HG02798 (cell line): ENCODE measurements around the gene AMOT.

Experiments used
- ATAC-seq: cut with Tn5 transposase; IDR thresholded peaks from one replicate; pipeline ENCODE4 v1.9.1; 2021; ENCODE audit warnings: mild to moderate bottlenecking; ENCODE audit not compliant: unreplicated experiment, poor library complexity

Gene AMOT

DNA sequence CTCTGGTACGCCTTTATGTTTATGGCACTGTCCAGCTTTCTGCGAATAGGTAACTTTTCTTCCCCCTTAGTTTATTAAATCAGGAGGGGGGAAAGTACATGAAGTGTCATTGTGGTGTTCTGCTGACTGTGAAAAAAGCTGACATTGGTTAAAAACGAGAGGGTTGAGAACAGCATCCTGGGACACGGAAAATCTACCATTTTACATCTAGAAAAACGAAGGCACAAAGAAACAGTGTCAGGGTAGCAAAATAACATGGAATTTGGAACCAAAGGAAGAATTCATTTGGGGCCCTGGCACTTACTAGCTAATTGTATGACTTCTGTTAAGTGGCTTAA lies 1.2 kb upstream of the AMOT start:
- no peak for ATAC-seq

DNA sequence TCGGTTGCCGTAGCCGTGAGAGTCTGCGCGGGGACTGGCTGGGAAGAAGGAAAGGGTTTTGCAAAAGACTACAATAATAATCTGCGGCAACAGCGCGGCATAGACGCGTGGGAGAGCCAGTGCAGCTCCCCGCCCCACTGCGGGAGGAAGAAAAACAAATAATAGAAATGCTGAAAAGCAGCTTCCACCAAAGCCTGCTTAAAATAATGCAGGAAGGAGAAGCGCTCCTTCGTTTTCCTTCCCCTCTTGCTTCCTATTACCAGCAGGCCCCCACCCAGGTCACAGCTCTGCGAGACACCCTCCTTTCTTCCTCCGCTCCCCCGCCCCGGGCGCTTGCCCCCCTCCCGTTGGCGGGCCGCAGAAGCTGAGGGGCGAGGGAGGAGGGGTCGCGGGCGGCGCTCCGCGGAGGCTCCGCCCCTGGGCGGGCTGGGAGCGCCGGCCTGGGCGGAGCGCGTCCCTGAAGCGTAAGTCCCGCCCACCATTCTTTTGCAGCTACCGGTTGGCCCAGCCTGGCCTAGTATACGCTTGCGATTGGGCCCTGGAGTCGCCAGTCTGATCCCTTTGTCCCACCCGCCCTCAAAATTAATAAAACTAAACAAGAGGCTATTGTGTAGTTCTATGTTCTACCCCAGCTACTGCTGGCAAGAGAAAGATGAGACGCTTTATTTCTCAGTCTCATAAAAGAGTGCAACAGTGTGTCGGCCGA lies 636 bp upstream of the AMOT start:
- ATAC-seq = peak; percentile 99

- no peak for ATAC-seq
Observed at GRCh38 chrX:112839856-112840255, 775 bp downstream of the AMOT start.

GRCh38 chrX:112837531-112837930 lies 3.1 kb downstream of the AMOT start:
- no peak for ATAC-seq

GRCh38 chrX:112835019-112835418 lies 5.6 kb downstream of the AMOT start:
- no peak for ATAC-seq

GRCh38 chrX:112834031-112834845 lies 6.4 kb downstream of the AMOT start:
- no peak for ATAC-seq

- no peak for ATAC-seq
Observed at GRCh38 chrX:112832481-112833095, 8.0 kb downstream of the AMOT start.

DNA sequence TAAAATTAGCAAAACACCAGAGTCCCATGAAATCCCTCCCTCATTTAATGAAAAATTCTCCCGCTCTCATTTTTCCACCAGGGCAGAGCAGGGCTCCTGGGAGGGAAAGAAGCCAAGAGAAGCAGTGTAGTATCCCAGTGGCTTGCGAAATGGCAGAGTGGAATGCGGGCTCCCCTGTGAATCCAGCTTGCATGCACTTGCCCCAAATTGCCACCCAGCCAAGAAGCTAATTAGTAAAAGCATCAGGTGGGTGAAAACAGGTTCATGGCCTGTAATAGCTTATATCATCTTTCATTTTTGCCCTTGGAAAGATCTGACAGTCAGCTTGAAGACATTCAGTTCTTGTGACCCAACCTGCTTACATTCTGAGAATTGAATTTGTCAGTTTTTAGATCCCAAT lies 10.1 kb downstream of the AMOT start:
- ATAC-seq = no peak

DNA sequence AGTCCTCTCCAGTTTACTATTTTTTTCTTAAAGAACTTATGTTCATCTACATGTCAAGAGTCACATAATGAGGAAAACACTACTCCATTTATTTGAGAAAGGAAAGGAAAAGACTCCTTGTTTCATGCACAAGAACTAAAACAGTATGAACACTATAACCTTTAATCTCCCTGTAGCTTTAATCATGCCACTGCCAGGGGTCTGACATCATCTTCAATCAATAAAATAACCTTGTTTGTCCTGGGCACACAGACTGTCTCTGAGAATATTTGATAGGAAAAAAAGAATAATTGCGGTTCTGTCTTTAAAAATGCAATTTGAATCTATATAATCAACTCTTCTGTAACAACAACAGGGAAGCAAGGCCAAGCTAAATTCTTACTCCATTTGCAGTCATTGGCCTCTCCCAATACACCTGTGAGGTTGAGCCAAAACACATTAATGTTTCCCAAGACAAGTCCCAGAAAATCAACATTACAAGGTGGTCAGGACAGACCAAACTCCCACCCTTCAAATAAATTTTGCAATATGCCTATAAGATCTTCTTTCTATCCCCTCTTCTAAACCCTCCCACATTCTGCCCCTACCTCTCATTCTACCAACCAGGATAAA lies 13.2 kb downstream of the AMOT start:
- no peak for ATAC-seq

GRCh38 chrX:112826023-112826422 lies 14.6 kb downstream of the AMOT start:
- ATAC-seq = no peak

GRCh38 chrX:112822892-112823291 lies 17.7 kb downstream of the AMOT start:
- no peak for ATAC-seq

GRCh38 chrX:112820364-112821268 lies 20.0 kb downstream of the AMOT start:
- ATAC-seq = no peak

DNA sequence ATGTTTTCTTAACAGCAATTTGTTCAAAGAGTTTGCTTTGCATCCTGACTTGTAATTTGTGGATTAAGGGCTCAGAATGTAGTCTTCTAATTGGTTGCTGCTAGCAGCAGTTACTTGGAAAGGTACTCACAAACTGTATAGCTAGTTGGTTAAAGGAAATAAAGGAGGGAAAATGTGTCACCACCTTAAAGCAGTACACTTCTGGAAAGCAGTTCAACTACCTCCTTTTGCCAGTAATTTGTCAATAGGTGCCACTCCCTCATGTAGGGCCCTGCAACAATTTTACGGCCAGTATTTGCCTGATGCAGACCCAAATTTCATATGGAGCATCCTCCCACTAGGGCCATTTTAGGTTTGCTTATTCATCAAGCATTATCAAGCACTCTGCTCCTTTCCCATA lies 20.8 kb downstream of the AMOT start:
- no peak for ATAC-seq

GRCh38 chrX:112819008-112819640 lies 21.5 kb downstream of the AMOT start:
- ATAC-seq = no peak

DNA sequence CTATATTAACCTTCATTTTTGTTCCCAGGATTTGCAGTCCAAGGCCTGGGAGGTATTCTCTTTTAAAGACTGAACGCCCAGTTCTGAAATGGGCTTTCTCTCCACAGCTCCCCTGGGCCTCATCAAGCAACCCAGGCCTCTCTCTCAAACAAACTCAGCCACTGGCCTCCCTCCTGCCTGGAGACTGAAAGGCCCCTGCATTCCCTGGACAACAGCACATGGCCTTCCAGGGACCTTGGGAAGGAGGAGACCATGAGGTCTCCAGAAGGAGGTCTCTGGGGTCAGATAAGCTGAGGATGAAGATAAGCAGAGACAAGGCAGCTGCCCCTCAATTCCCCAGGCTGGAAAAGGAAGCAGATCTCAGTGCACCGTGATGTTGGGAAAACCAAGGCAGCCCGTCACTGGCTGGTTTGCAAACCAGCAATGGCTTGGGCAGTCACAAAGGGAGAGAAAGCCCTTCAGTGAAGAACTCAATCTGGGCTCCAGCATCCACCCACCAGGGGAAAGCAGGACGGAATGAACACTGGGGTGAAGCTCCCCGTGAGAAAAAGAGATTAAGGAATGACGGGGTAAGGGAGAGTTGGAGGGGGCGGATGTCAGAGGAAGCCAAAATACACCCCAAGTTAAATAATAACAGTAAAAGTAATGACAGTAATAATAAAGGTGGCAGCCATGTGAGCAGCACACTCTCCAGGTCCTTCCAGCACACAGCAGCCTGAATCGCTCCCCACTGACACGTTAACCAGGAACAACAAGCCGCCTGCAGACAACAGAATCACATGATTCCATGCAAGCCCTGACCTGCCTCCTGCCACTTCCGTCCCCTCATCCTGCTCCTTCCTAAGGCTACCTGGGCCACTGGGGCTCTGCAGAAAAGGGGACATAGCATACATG lies 22.3 kb downstream of the AMOT start:
- no peak for ATAC-seq

DNA sequence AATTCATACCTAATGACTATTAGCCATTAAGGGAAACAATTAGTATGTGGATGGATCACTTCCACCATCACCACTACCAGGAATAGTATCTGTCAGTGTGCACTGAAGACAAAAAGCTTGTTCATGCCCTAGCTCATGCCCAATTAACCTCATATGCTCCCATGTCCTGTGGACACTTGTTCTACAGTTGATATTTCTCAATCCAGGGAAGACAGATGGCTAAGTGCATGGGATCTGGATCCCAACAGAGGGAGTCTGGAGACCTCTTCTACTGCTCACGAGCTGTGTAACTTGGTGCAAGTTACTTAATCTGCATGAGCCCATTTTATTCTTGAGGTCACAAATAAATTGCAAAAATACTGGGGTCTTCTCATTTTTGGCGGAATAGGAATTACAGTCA lies 23.7 kb downstream of the AMOT start:
- no peak for ATAC-seq

GRCh38 chrX:112814496-112814895 lies 26.1 kb downstream of the AMOT start:
- ATAC-seq = no peak

- ATAC-seq = no peak
Observed at GRCh38 chrX:112812741-112813140, 27.9 kb downstream of the AMOT start.
